Lower lobe of right lung (tissue), 2 donors: ENCODE data around the gene TMEM259. TPM values are rescaled to one million over a fixed set of nuclear protein-coding genes. Genes with fewer than 3 reads are reported as not detected.

Experiments
- ATAC-seq, 2 donors: fragments of 200-7000 bp; cut with Tn5 transposase; one replicate each; pipeline ENCODE4 v1.9.1; 2020 to 2022; ENCODE audit warnings: mild to moderate bottlenecking in 2 of 2, moderate library complexity in 2 of 2
- DNase-seq: peaks from one replicate; pipeline ENCODE4 v3.0.0-alpha.2; 2020
- H3K27ac ChIP-seq: fragments of 200-600 bp; one replicate; pipeline ENCODE4 v1.8.0; 2022
- H3K27me3 ChIP-seq: fragments of 200-600 bp; one replicate; pipeline ENCODE4 v1.8.0; 2022; ENCODE audit warnings: low read depth
- H3K36me3 ChIP-seq: fragments of 200-600 bp; one replicate; pipeline ENCODE4 v1.8.0; 2022; ENCODE audit warnings: mild to moderate bottlenecking
- H3K4me1 ChIP-seq: fragments of 200-600 bp; one replicate; pipeline ENCODE4 v1.8.0; 2022
- H3K4me3 ChIP-seq: fragments of 200-600 bp; one replicate; pipeline ENCODE4 v1.8.0; 2022; ENCODE audit warnings: mild to moderate bottlenecking
- H3K9me3 ChIP-seq: fragments of 200-600 bp; one replicate; pipeline ENCODE4 v1.8.0; 2022
- CTCF ChIP-seq: fragments of 200-600 bp; IDR thresholded peaks from one replicate; pipeline ENCODE4 v1.8.0; 2022; ENCODE audit warnings: antibody characterized with exemption, mild to moderate bottlenecking
- intact Hi-C: fragments of 100-400 bp; cut with DNase I; formaldehyde crosslinking; loops from one replicate; pipeline ENCODE4 v1.11.0; 2022
- total RNA-seq: library from RNA; stranded (reverse); fragmentation: NEBNext Ultra II Directional; extraction: Animal tissue kit (Norgen Biotek cat#: 25700); gene quantifications from one replicate; pipeline ENCODE4 v1.2.1, GENCODE V29; 2021
- donor health status: DM: no; HTN: yes; CAD: no; lungs with severe emphysema.

Gene TMEM259
- total RNA-seq, 1 donor from 2014 or later = 159 TPM

- no peak for TF ChIP-seq CTCF
Observed at GRCh38 chr19:976476-976875, 44.4 kb downstream of the TMEM259 start.

GRCh38 chr19:974564-975257, 46.2 kb downstream of the TMEM259 start:
- ATAC-seq = no peak
- Histone ChIP-seq H3K27me3 (no peaks in the 10 kb centered on the region), H3K27ac (no peak overlapping the region), H3K4me3 (no peak overlapping the region), H3K9me3 (peaks cover 8% of the 10 kb centered on the region), H3K4me1 (peaks cover 4% of the 10 kb centered on the region), H3K36me3 (peaks cover 32% of the 10 kb centered on the region)
- intact Hi-C loops = no loop called here
- TF ChIP-seq CTCF = no peak
- DNase-seq = no peak

More at GRCh38 chr19:976476-976875, 44.4 kb downstream of the TMEM259 start:
- Histone ChIP-seq H3K36me3 (peaks cover 14% of the 10 kb centered on the region), H3K4me1 (peaks cover 12% of the 10 kb centered on the region), H3K27ac (no peak overlapping the region), H3K27me3 (no peaks in the 10 kb centered on the region), H3K9me3 (no peaks in the 10 kb centered on the region), H3K4me3 (no peak overlapping the region)
- no peak for ATAC-seq
- intact Hi-C loops = no loop called here
- no peak for DNase-seq

- Histone ChIP-seq H3K36me3 (peaks cover 39% of the 10 kb centered on the region), H3K4me1 (no peaks in the 10 kb centered on the region), H3K27ac (no peak overlapping the region), H3K27me3 (no peaks in the 10 kb centered on the region), H3K4me3 (no peak overlapping the region), H3K9me3 (peaks cover 8% of the 10 kb centered on the region)
- no peak for ATAC-seq
- no peak for TF ChIP-seq CTCF
- intact Hi-C loops = no loop called here
- DNase-seq = no peak
Observed at GRCh38 chr19:973726-974563, 47.0 kb downstream of the TMEM259 start.

GRCh38 chr19:972281-972680, 48.6 kb downstream of the TMEM259 start:
- no peak for DNase-seq
- ATAC-seq = no peak
- no peak overlapping the region for H3K27ac ChIP-seq
- peaks cover 8% of the 10 kb centered on the region for H3K9me3 ChIP-seq
- peaks cover 50% of the 10 kb centered on the region for H3K36me3 ChIP-seq
- intact Hi-C loops = no loop called here
- no peaks in the 10 kb centered on the region for H3K4me1 ChIP-seq
- TF ChIP-seq CTCF = no peak
- H3K27me3 ChIP-seq = no peaks in the 10 kb centered on the region
- H3K4me3 ChIP-seq = no peak overlapping the region

- Histone ChIP-seq H3K27ac (no peak overlapping the region), H3K9me3 (peaks cover 8% of the 10 kb centered on the region), H3K27me3 (no peaks in the 10 kb centered on the region), H3K36me3 (peaks cover 55% of the 10 kb centered on the region), H3K4me1 (no peaks in the 10 kb centered on the region), H3K4me3 (no peak overlapping the region)
- ATAC-seq (no peak), DNase-seq (no peak)
- intact Hi-C loops = no loop called here
- TF ChIP-seq CTCF = no peak
Observed at GRCh38 chr19:971795-972194, 49.1 kb downstream of the TMEM259 start.
